SKM-1 treated with dmso at 0.1 percent for 144 hours (cell line): ENCODE results near the gene CCL3.

ENCODE experiments used
- DNase-seq: peaks from one replicate; lab custom pipeline; 2025; ENCODE audit not compliant: unreplicated experiment; lab: John Stamatoyannopoulos, UW

Gene CCL3

GRCh38 chr17:36055921-36056520 is 33.9 kb downstream of the CCL3 start:
- no peak for DNase-seq

DNA sequence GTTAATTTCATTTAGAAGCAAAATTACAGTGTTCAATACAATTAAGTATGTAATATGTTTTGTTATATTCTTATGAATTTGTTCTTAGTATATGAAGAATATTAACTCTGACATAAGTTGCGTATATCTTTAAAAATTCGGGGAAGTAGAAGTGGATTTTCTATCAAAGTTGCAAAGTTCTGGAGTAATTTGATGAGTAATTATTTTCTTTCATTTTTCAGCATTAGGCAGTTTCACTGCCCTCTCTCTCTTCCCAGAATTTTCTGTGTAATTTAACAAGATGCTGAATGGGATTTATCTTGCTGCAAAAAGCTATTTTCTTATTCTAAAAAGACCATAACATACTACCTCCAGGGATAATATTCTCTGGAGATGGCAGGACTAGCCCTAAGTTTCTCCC is 34.8 kb downstream of the CCL3 start:
- DNase-seq, result no peak

DNA sequence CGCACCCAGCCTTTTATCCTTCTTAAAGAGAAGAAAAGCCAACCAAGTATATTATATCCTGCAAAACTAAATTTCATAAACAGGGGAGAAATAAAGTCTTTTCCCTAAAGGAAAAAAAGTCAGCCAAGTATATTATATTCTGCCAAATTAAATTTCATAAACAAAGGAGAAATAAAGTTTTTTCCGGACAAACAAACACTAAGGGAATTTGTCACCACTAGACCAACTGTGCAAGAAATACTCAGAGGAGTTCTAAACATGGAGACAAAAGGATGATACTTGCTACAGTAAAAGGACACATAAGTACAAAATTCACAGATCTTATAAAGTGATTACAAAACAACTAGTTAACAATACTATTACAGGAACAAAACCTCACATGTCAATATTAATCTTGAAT is 40.3 kb downstream of the CCL3 start:
- DNase-seq, result no peak

DNA sequence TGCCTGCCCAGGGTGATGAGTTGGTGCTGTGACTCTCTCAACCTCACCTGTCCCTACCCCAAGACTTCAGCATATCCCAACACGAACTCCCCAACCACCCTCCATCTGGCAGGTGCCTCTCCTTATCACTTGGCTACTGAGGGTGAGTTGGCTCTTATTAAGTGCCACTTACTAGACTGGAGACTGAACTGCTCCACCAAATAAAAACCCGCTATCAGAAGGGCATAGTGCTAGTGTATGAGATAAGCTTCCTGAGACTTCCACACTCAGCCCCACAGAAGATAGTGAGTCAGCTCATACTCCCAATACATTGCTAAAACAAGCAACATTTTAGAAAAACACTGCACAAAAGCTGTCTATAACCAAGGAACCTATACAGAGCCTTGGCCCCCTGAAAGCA is 41.9 kb downstream of the CCL3 start:
- no peak for DNase-seq
